Caco-2 (cell line): ENCODE data around the gene MTA1. TPM values are rescaled to one million over a fixed set of nuclear protein-coding genes. Genes with fewer than 3 reads are reported as not detected.

ENCODE experiments used
- BruUV-seq: library from RNA; stranded (reverse); fragments of 400-500 nt; replicated peaks from 2 replicates; lab custom pipeline; 2021; lab: Mats Ljungman, UMichigan
- CTCF ChIA-PET: fragments of 300-600 bp; sonication (Branson Sonifier 250); formaldehyde crosslinking; loops from one replicate; lab custom pipeline; 2022; ENCODE audit warnings: antibody characterized with exemption; lab: Charles Lee
- POLR2A ChIA-PET: fragments of 300-600 bp; sonication (Branson Sonifier 250); formaldehyde crosslinking; loops from one replicate; lab custom pipeline; 2022; ENCODE audit warnings: antibody characterized with exemption; lab: Charles Lee
- DNase-seq, 2 experiments: peaks; one replicate each; pipeline versions ENCODE4 v3.0.0 to v3.0.0-alpha.2; 2020 to 2022
- H3K27me3 ChIP-seq: replicated peaks from 2 replicates; pipeline ENCODE4 v1.6.0; 2011; ENCODE audit warnings: low read length; ENCODE audit not compliant: control insufficient read depth, insufficient read depth
- H3K36me3 ChIP-seq: 2 replicates; pipeline ENCODE4 v1.5.1; 2011; ENCODE audit warnings: low read length; ENCODE audit not compliant: control insufficient read depth, insufficient read depth
- H3K4me1 ChIP-seq: fragments of 250-450 bp; sonication (Bioruptor Pico); 2 replicates; pipeline ENCODE4 v1.5.1; 2020; ENCODE audit warnings: mild to moderate bottlenecking
- H3K4me3 ChIP-seq: 2 replicates; pipeline ENCODE4 v1.5.1; 2011; ENCODE audit warnings: low read depth, mild to moderate bottlenecking, control low read depth, low read length
- H3K9me3 ChIP-seq: fragments of 250-450 bp; sonication (Bioruptor Pico); 2 replicates; pipeline ENCODE4 v1.5.1; 2020; ENCODE audit warnings: mild to moderate bottlenecking, moderate library complexity
- H3K27ac Mint-ChIP-seq: one replicate; pipeline ENCODE4 v1.8.0; 2022; ENCODE audit warnings: mixed read lengths; ENCODE audit not compliant: unreplicated experiment
- H3K27me3 Mint-ChIP-seq: one replicate; pipeline ENCODE4 v1.8.0; 2022; ENCODE audit warnings: mixed read lengths; ENCODE audit not compliant: insufficient read depth, unreplicated experiment
- H3K36me3 Mint-ChIP-seq: one replicate; pipeline ENCODE4 v1.8.0; 2022; ENCODE audit warnings: mild to moderate bottlenecking, mixed read lengths; ENCODE audit not compliant: insufficient read depth, unreplicated experiment
- H3K4me1 Mint-ChIP-seq: one replicate; pipeline ENCODE4 v1.8.0; 2022; ENCODE audit warnings: low read depth, mixed read lengths; ENCODE audit not compliant: unreplicated experiment
- H3K4me3 Mint-ChIP-seq: one replicate; pipeline ENCODE4 v1.8.0; 2022; ENCODE audit warnings: mild to moderate bottlenecking, moderate library complexity, mixed read lengths; ENCODE audit not compliant: unreplicated experiment
- H3K9me3 Mint-ChIP-seq: one replicate; pipeline ENCODE4 v1.8.0; 2022; ENCODE audit warnings: mixed read lengths; ENCODE audit not compliant: unreplicated experiment
- intact Hi-C: fragments of 100-400 bp; cut with micrococcal nuclease; formaldehyde crosslinking; loops from one replicate; pipeline ENCODE4 v1.10.0; 2022; ENCODE audit not compliant: unreplicated experiment
- total RNA-seq: library from RNA; stranded (reverse); gene quantifications from 2 replicates; pipeline ENCODE4 v1.2.3, GENCODE V29; 2022
- TF ChIP-seq, protein P1 (sequence below), 2 experiments: fragments of 200-600 bp in 1 of 2; IDR thresholded peaks; 1 replicate in 1 of 2; 2 replicates in 1 of 2; pipeline versions ENCODE4 v1.5.1 to v1.8.0; 2011 to 2022; ENCODE audit warnings: antibody characterized with exemption in 1 of 2, control low read depth in 1 of 2, inconsistent platforms in 1 of 2, low read depth in 1 of 2, low read length in 1 of 2, mild to moderate bottlenecking in 1 of 2, moderate library complexity in 1 of 2; ENCODE audit not compliant: insufficient read depth in 1 of 2, severe bottlenecking in 1 of 2, unreplicated experiment in 1 of 2

The MTA1 gene
- total RNA-seq, 1 experiment from 2014 or later = 167 TPM

DNA sequence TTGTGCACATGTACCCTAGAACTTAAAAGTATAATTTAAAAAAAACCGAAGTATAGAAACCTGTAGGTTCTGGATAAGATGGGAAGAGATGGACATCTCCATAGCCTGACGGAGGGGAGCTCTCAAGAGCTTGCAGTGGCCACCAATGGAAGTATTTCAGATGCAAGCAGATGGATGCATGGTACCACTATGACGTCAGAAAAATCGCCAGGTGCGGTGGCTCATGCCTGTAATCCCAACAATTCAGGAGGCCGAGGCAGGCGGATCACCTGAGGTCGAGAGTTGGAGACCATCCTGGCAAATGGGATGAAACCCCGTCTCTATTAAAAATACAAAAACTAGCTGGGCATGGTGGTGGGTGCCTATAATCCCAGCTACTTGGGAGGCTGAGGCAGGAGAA is 17.9 kb upstream of the MTA1 start:
- peaks cover 6% of the 10 kb centered on the region; the same call in 1 of the 2 replicates for H3K4me1 ChIP-seq
- no peaks in the 10 kb centered on the region for H3K27me3 Mint-ChIP-seq
- peaks cover 12% of the 10 kb centered on the region for H3K9me3 Mint-ChIP-seq
- TF ChIP-seq, protein P1, sequence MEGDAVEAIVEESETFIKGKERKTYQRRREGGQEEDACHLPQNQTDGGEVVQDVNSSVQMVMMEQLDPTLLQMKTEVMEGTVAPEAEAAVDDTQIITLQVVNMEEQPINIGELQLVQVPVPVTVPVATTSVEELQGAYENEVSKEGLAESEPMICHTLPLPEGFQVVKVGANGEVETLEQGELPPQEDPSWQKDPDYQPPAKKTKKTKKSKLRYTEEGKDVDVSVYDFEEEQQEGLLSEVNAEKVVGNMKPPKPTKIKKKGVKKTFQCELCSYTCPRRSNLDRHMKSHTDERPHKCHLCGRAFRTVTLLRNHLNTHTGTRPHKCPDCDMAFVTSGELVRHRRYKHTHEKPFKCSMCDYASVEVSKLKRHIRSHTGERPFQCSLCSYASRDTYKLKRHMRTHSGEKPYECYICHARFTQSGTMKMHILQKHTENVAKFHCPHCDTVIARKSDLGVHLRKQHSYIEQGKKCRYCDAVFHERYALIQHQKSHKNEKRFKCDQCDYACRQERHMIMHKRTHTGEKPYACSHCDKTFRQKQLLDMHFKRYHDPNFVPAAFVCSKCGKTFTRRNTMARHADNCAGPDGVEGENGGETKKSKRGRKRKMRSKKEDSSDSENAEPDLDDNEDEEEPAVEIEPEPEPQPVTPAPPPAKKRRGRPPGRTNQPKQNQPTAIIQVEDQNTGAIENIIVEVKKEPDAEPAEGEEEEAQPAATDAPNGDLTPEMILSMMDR (IDR thresholded peaks at IDR 0.05; ENCODE audit: insufficient read depth in 1 of 2, low read depth in 1 of 2, low read length in 1 of 2, severe bottlenecking in 1 of 2, unreplicated experiment in 1 of 2) = no peak
- H3K4me3 ChIP-seq = no peak overlapping the region
- no peak overlapping the region for H3K27ac Mint-ChIP-seq
- no TSS peak for BruUV-seq
- no peaks in the 10 kb centered on the region for H3K4me1 Mint-ChIP-seq
- intact Hi-C loops = no loop called here
- peaks cover 4% of the 10 kb centered on the region for H3K36me3 ChIP-seq
- ChIA-PET POLR2A (no interaction called here), CTCF (no interaction called here)
- H3K4me3 Mint-ChIP-seq = no peak overlapping the region
- no peak for DNase-seq
- no peaks in the 10 kb centered on the region for H3K9me3 ChIP-seq
- H3K27me3 ChIP-seq = no peaks in the 10 kb centered on the region
- H3K36me3 Mint-ChIP-seq = peaks cover 21% of the 10 kb centered on the region

DNA sequence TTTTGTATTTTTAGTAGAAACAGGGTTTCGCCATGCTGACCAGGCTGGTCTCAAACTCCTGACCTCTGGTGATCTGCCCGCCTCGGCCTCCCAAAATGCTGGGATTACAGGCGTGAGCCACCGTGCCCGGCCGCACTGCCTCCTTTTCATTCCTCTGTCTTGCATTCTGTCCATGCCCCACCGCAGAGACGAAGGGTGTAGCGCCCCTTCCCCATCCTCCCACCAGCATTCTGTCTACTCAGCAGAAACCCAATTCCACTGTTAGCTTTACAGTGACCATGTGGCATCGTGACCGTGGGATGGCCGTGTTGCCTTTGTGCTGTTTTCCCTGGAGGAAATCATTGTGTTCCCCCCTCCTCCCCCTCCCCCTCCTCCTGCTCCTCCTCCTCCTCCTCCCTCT is 11.0 kb upstream of the MTA1 start:
- POLR2A ChIA-PET = no interaction called here
- no peak overlapping the region for H3K4me3 Mint-ChIP-seq

DNA sequence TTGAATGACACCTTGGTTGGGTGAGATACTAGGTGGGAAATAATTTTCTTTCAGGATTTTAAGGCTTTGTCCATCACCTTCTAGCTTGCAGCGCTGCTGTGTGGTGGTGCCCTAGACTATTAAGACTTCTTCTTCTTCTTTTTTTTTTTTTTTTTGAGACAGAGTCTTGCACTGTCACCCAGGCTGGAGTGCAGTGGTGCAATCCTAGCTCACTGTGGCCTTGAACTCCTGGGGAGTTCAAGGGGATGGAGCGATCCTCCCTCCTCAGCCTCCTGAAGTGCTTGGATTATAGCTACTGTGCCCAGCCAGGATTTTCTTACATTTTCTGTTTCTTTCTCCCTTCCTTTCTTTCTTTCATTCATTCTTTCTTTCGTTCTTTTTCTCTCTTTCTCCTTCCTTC is 10.3 kb upstream of the MTA1 start:
- Histone ChIP-seq H3K27me3 (no peaks in the 10 kb centered on the region), H3K4me3 (no peak overlapping the region), H3K9me3 (no peaks in the 10 kb centered on the region), H3K4me1 (peaks cover 5% of the 10 kb centered on the region; the same call in 1 of the 2 replicates), H3K36me3 (no peaks in the 10 kb centered on the region)
- ChIA-PET POLR2A (no interaction called here), CTCF (interaction anchor here (0.7 kb wide), 2 partner anchors 208 to 618 kb away, joined by 3 read pairs; no protein-coding TSS in a partner anchor)
- TF ChIP-seq, protein P1 (IDR thresholded peaks at IDR 0.05; ENCODE audit: insufficient read depth in 1 of 2, low read depth in 1 of 2, low read length in 1 of 2, severe bottlenecking in 1 of 2, unreplicated experiment in 1 of 2) = no peak
- Mint-ChIP-seq H3K4me1 (no peaks in the 10 kb centered on the region), H3K27me3 (peaks cover 10% of the 10 kb centered on the region), H3K27ac (no peak overlapping the region), H3K4me3 (no peak overlapping the region), H3K9me3 (no peaks in the 10 kb centered on the region), H3K36me3 (no peaks in the 10 kb centered on the region)
- DNase-seq = no peak
- intact Hi-C loops = no loop called here
- no TSS peak for BruUV-seq

More for the DNA sequence above, 11.0 kb upstream of the MTA1 start:
- peaks cover 10% of the 10 kb centered on the region for H3K27me3 Mint-ChIP-seq
- Histone ChIP-seq H3K4me3 (no peak overlapping the region), H3K36me3 (no peaks in the 10 kb centered on the region), H3K9me3 (no peaks in the 10 kb centered on the region), H3K4me1 (peaks cover 5% of the 10 kb centered on the region; the same call in 1 of the 2 replicates), H3K27me3 (no peaks in the 10 kb centered on the region)
- no peak overlapping the region for H3K27ac Mint-ChIP-seq
- no TSS peak for BruUV-seq
- intact Hi-C loops = no loop called here
- no peaks in the 10 kb centered on the region for H3K9me3 Mint-ChIP-seq
- no peak for DNase-seq
- H3K4me1 Mint-ChIP-seq = no peaks in the 10 kb centered on the region
- TF ChIP-seq, protein P1 (IDR thresholded peaks at IDR 0.05; ENCODE audit: insufficient read depth in 1 of 2, low read depth in 1 of 2, low read length in 1 of 2, severe bottlenecking in 1 of 2, unreplicated experiment in 1 of 2) = no peak
- H3K36me3 Mint-ChIP-seq = no peaks in the 10 kb centered on the region
- CTCF ChIA-PET = interaction anchor here (0.7 kb wide), 1 partner anchor 208 kb away, joined by 3 read pairs; no protein-coding TSS in a partner anchor
